NCI-H1436 treated with DMSO at 0.1 percent for 48 hours (cell line): ENCODE measurements around the gene KRT20.
"Not testable (repeated sequence)": the region's sequence is repeated elsewhere in the genome, so short reads cannot be mapped to it uniquely, and the experiment has no call there.

Source experiments
- DNase-seq: peaks from one replicate; lab custom pipeline; 2025; lab: John Stamatoyannopoulos, UW

KRT20 gene

GRCh38 chr17:40884708-40885512, at the start of gene KRT20:
TSS of gene KRT20 (minus strand) at chr17:40885242. CDS start at chr17:40885185, 57 bp downstream.
- DNase-seq: no peak

DNA sequence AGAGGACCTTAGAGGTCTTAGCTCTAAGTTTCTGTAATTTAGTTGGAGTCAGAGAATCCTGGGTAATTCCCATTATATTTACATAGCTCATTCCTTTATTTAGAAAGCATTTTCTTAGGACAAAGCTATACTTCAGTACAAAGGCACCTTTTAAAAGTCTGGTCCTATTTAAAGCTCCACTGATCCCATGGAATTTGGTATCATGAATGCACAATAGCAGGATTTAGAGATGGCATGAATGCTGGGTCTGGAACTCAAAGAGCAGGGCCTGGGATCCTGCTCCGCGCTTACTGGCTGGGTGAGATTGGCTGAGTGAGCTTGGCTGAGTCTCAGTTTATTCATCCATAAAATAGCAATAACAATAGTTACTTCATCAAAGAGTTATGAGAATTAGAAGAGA, 47.6 kb upstream of the KRT20 start:
- DNase-seq: no peak

- DNase-seq: no peak
These were observed 46.3 kb upstream of the KRT20 start for GRCh38 chr17:40931311-40931710.

- DNase-seq: no peak
These were observed 41.3 kb upstream of the KRT20 start for GRCh38 chr17:40926341-40926740.

DNA sequence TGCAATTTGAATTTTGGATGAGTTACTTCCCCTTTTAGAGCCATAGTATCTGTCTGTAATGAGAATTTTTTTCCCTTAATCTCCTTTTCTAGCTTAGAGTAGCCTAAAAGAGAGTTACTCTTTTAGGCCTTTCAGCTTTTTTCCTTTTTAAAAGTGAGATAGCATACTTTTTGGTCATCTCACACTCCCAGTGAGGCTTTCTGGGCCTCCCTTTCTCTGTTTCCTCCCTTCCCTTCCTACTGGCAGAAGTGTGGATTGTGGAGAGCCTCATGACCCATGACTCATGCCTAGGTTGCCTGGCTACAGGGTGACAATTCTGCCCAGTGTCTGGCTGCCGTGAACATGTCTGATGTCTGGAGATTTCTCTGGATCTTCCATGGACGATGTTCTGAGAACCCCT, 37.2 kb upstream of the KRT20 start:
- no peak for DNase-seq

- no peak for DNase-seq
These were observed 36.0 kb upstream of the KRT20 start for GRCh38 chr17:40921026-40921425.

GRCh38 chr17:40917116-40917515, 32.1 kb upstream of the KRT20 start:
- not testable (repeated sequence) for DNase-seq

GRCh38 chr17:40916366-40916765, 31.3 kb upstream of the KRT20 start:
- no peak for DNase-seq

DNA sequence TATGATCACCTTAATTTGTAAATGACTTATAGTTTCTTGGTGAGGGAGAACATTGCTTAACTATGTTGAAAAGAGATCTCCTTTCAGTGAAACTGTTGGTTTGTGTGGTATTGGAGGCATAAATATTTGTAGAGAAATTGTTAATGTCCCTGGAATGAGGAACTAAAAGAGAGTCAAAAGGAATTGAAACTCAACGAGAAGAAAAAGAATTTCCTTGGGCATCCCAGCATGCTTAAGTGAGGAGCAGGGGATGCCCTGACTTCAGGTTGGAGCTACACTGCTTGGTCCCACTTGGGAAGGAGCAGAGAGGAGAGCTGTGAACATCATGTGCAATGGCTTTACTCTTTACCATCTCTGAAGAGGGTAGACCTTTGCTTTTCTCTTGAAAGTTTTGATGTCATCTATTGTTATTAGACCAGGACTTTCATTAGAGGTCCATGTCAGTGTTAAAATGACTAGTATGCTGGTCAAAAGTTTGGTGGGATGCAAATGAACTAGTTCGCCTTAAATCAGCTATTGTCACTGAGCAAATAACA, 30.7 kb upstream of the KRT20 start:
- no peak for DNase-seq

GRCh38 chr17:40915199-40915661, 30.2 kb upstream of the KRT20 start:
- no peak for DNase-seq

DNA sequence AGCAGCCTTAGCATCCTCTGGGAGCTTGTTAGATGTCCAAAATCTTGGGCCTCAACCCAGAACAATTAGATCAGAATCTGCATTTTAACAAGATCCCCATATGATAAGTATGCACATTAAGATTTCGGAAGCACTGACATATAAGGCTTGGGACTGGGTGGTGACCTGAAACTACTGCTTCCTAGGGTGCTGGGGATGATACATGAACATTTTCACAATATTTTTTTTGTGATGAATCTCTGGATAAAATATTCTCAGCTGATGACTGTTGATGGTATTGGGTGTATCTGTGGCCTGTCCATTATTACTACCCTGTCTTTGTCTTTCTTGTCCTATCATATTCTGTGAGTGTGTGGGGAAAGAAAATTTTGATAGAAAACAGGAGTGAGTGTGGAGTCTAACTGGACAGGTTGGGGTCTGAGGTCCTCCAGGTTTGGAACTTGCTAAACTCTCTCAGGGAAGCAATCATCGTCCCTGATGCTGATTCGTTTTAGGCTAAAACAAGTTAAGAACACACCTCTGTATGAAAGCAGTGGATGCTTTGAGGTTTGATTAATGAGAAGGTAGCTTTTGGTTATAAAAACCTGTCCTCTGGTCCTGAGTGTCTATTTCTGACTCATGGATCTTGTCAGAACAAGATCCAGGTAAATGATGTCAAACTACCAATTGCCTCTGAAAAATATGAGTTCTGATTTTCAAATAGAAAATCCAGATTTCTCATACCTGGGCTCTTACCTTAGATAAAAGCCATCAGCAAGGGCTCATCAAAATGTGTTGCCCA, 29.2 kb upstream of the KRT20 start:
- DNase-seq: no peak

DNA sequence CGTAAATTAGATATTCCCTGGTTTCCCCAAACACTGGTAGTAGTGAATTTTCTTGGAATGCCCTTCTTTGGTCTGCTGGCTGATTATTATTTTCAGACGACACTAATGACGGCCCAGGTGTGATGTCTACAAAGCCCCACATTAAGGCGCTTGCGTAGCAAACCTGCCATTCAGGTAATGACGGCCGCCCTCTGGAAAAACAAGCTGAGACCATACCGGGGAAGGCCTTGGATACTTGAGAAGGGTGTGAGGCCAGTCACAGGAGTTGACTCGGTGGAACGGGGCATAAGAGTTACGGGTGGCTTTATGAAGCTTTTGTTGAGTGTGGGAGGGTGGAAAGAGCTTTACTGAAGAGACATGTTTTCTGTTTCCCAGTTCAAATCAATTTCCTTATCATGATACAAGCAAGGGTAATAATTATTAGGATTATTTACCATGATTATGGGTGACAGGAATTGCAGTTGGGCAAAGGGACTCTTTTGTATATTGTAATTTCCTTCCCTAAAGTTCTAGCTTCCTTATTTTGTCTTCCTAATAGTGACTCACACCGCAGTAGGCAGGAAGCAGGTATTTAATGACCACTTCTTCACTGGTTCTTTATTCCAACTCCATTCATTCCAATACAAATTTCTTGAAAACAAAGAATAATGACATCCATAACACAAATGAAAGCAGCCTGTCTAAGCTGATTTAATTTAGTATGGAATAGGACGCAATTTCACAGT, 27.6 kb upstream of the KRT20 start:
- DNase-seq: no peak

GRCh38 chr17:40910441-40910841, 25.4 kb upstream of the KRT20 start:
- DNase-seq: no peak

DNA sequence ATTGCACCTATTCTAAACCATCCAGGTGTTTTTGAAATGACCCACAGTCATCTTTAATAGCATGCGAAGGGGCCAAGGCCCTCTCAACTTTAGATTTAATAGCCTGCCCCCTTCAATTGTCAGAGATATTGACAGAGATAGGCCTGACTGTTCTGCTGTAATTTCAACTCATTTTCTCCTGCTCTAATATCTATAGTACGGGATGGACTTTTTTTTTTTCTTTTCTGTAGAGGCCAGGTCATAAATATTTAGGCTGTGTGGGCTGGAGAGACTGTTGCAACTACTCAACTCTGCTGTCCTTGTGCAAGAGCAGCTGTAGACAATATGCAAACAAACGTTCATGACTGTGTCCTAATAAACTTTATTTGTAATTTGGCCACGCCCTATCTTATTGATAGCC, 24.7 kb upstream of the KRT20 start:
- DNase-seq: no peak

- peak; percentile 80 for DNase-seq
These were observed 24.3 kb upstream of the KRT20 start for GRCh38 chr17:40909351-40909750.

- DNase-seq: no peak
These were observed 21.6 kb upstream of the KRT20 start for GRCh38 chr17:40906613-40907012.

DNA sequence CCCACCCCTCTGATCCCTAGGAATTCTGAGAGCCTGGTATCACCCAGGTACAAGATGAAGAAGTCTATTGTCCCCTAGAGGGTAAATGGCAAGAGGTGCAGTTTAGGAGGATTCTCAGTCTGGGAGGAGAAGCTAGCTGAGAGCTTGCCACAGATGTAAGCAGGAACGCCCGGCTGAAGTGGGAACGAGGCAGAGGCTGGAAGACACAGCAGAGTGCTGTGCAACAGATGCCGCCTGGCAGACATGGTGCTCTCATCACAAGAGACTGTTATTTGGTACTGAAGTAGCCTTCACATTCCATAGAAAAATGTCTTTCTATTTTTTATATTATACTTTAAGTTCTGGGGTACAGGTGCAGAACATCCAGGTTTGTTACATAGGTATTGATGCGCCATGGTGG, 20.3 kb upstream of the KRT20 start:
- no peak for DNase-seq

DNA sequence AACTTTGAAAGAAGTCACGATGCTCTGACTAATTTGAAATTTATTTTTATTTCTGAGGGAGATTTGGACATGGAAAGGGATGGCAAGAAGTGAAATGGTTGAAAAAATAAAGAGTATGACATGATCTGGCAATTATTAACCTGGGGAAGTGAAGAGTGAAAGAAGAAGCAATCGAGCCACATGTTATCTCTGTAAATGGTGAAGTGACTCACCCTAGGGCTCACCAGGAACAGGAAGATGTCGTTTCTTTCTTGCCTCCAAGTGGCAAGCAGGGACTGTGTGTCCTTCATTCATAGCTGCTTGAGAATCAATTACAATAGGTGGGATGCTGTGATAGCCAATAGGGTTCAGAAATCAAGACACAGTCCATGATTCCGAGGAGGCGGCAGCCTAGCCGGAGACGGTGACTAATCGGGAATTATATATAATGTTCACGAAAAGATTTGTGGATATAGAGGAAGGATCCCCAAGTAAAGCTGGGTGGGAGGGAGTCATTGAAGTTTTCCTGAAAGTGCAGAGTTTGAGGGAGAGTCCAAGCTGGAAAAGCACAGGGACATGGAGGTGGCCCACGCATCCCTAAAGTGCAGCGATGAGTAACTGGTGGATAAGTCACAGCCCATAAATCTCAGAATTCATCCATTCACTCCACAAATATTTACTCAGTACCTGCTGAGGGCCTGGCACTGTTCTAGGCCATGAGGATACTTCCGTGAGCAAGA, 18.2 kb upstream of the KRT20 start:
- DNase-seq: no peak

DNA sequence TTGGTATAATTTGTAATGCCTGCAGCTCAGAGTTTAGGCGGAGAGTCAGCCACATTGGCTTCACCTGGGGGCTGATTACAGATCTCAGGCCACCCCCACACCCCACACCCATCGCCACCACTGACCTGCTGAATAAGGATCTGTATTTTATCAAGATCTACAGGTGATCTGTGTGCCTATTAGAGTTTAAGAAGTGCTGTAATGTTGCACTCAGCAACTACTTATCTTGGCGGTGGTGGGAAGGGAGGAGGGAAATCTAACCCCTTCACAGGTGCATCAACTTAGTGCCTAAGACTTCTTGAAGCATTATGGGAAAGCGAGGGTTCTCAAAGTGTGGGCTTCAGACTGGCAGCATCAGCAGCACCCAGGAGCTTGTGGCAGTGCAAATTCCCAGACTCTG, 17.5 kb upstream of the KRT20 start:
- DNase-seq: no peak

GRCh38 chr17:40901981-40902474, 17.0 kb upstream of the KRT20 start:
- DNase-seq: peak; percentile 29

- DNase-seq: no peak
These were observed 15.8 kb upstream of the KRT20 start for GRCh38 chr17:40900809-40901356.
